Mesenchymal stem cell (in vitro differentiated cells and primary cell): ENCODE results near the gene E2F4.
A peak's percentile ranks its signal among the peaks of the same experiment; 100 is the strongest.

ENCODE experiments used
- DNase-seq: peaks from one replicate; pipeline ENCODE4 v3.0.0-alpha.2; 2013
- H2AFZ ChIP-seq: one replicate; pipeline ENCODE4 v1.6.1; 2013; ENCODE audit warnings: low read depth, mild to moderate bottlenecking, control low read depth, inconsistent platforms, low read length, moderate library complexity
- H2AK5ac ChIP-seq: 2 replicates; pipeline ENCODE4 v1.6.1; 2013; ENCODE audit warnings: low read length, moderate library complexity, mild to moderate bottlenecking, inconsistent platforms; ENCODE audit not compliant: severe bottlenecking
- H2BK120ac ChIP-seq: one replicate; pipeline ENCODE4 v1.6.1; 2013; ENCODE audit warnings: low read depth, mild to moderate bottlenecking, inconsistent platforms, low read length, moderate library complexity
- H2BK12ac ChIP-seq, 2 experiments: one replicate each; pipeline ENCODE4 v1.6.1; 2013; ENCODE audit warnings: inconsistent platforms in 2 of 2, low read length in 2 of 2, mild to moderate bottlenecking in 2 of 2, moderate library complexity in 2 of 2, control low read depth in 1 of 2
- H2BK15ac ChIP-seq: one replicate; pipeline ENCODE4 v1.6.1; 2013; ENCODE audit warnings: mild to moderate bottlenecking, low read depth, inconsistent platforms; ENCODE audit not compliant: poor library complexity, severe bottlenecking
- H2BK5ac ChIP-seq: 2 replicates; pipeline ENCODE4 v1.6.1; 2013; ENCODE audit warnings: low read depth, mild to moderate bottlenecking, low read length, control low read depth, inconsistent platforms; ENCODE audit not compliant: poor library complexity, severe bottlenecking
- H3K14ac ChIP-seq, 2 experiments: one replicate each; pipeline ENCODE4 v1.6.1; 2013; ENCODE audit warnings: inconsistent platforms in 2 of 2, low read length in 2 of 2, control low read depth in 1 of 2, mild to moderate bottlenecking in 1 of 2, moderate library complexity in 1 of 2
- H3K18ac ChIP-seq, 2 experiments: one replicate each; pipeline ENCODE4 v1.6.1; 2013; ENCODE audit warnings: inconsistent platforms in 2 of 2, low read length in 2 of 2, control low read depth in 1 of 2, low read depth in 1 of 2, mild to moderate bottlenecking in 1 of 2
- H3K23ac ChIP-seq, 2 experiments: one replicate each; pipeline ENCODE4 v1.6.1; 2013; ENCODE audit warnings: inconsistent platforms in 2 of 2, low read length in 2 of 2, mild to moderate bottlenecking in 2 of 2, moderate library complexity in 2 of 2, control low read depth in 1 of 2
- H3K27ac ChIP-seq: 2 replicates; pipeline ENCODE4 v1.5.1; 2013; ENCODE audit warnings: mild to moderate bottlenecking, moderate library complexity, low read length, control low read depth, inconsistent platforms; ENCODE audit not compliant: poor library complexity, severe bottlenecking
- H3K27me3 ChIP-seq, 2 experiments: 2 replicates each; pipeline versions ENCODE4 v1.6.1 to v1.7.0; 2013; ENCODE audit warnings: low read length in 2 of 2, mild to moderate bottlenecking in 2 of 2, moderate library complexity in 2 of 2, control low read depth in 1 of 2, inconsistent platforms in 1 of 2; ENCODE audit not compliant: control insufficient read depth in 1 of 2, insufficient read depth in 1 of 2
- H3K36me3 ChIP-seq, 2 experiments: 2 replicates each; pipeline versions ENCODE4 v1.6.1 to v1.7.0; 2013; ENCODE audit warnings: low read length in 2 of 2, control low read depth in 1 of 2, inconsistent platforms in 1 of 2, low read depth in 1 of 2, mild to moderate bottlenecking in 1 of 2; ENCODE audit not compliant: insufficient read depth in 2 of 2, control insufficient read depth in 1 of 2
- H3K4ac ChIP-seq, 2 experiments: one replicate each; pipeline ENCODE4 v1.6.1; 2013; ENCODE audit warnings: inconsistent platforms in 2 of 2, low read length in 2 of 2, mild to moderate bottlenecking in 2 of 2, moderate library complexity in 2 of 2, control low read depth in 1 of 2, low read depth in 1 of 2
- H3K4me1 ChIP-seq: 2 replicates; pipeline ENCODE4 v1.6.1; 2013; ENCODE audit warnings: low read depth, low read length, control low read depth; ENCODE audit not compliant: control insufficient read depth, insufficient read depth
- H3K4me2 ChIP-seq: 2 replicates; pipeline ENCODE4 v1.6.1; 2013; ENCODE audit warnings: low read length, mild to moderate bottlenecking, inconsistent platforms; ENCODE audit not compliant: poor library complexity, severe bottlenecking
- H3K4me3 ChIP-seq, 2 experiments: 2 replicates each; pipeline versions ENCODE4 v1.5.1 to v1.7.0; 2013; ENCODE audit warnings: low read length in 2 of 2, mild to moderate bottlenecking in 2 of 2, control low read depth in 1 of 2, low read depth in 1 of 2; ENCODE audit not compliant: insufficient read depth in 1 of 2
- H3K79me1 ChIP-seq: replicated peaks from 2 replicates; pipeline ENCODE4 v1.6.1; 2013; ENCODE audit warnings: mild to moderate bottlenecking, control low read depth, low read length, inconsistent platforms; ENCODE audit not compliant: poor library complexity, severe bottlenecking
- H3K9ac ChIP-seq: 2 replicates; pipeline ENCODE4 v1.7.0; 2013; ENCODE audit warnings: mild to moderate bottlenecking, low read length, moderate library complexity
- H3K9me3 ChIP-seq: 2 replicates; pipeline ENCODE4 v1.7.0; 2013; ENCODE audit warnings: mild to moderate bottlenecking, low read length; ENCODE audit not compliant: control insufficient read depth
- H4K8ac ChIP-seq: one replicate; pipeline ENCODE4 v1.6.1; 2013; ENCODE audit warnings: inconsistent platforms, mild to moderate bottlenecking, low read length, moderate library complexity
- H4K91ac ChIP-seq: one replicate; pipeline ENCODE4 v1.6.1; 2013; ENCODE audit warnings: mild to moderate bottlenecking, low read length, inconsistent platforms
- WGBS: methylation state at CpG from one replicate; pipeline ENCODE4 v1.1.7; 2013; ENCODE audit warnings: mixed read lengths; 5-methylcytosine and 5-hydroxymethylcytosine counted together

E2F4 gene

DNA sequence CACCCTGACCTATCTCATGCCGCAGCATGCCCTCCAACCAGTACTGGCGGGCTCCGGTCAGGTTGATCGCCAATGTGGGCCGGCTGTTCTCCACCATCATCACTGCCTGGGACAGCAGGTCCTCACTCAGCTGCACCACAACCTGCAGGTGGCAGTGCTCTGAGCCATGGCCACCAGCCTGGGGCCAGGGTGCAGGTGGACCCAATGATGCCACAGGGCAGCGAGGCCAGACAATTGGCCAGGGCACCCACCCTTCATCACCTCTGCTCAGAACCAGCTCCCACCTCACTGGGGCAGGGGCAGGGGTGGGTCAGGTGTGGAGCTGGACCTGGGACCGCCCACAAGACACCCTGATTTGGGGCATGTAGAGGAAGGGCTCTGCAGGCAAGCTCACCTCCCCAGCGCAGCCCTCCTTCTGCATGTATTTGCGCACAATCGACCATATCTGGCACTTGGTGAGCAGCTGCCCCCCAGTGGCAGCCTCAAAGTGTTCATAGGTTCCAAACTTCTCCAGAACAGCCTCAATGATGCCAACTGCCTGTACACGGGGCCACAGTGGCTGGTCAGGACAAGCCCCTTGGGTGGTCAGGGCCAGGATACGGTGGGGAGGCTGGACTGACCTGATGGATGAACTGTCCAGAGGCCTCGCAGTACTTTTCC is 12.4 kb upstream of the E2F4 start:
- H3K27ac ChIP-seq: no peak overlapping the region
- peaks cover 25% of the 10 kb centered on the region for H3K4me1 ChIP-seq
- H2BK12ac ChIP-seq: peak overlapping the region in 1 of 2 experiments; percentile 33
- DNase-seq: no peak
- H2AK5ac ChIP-seq: no peak overlapping the region
- H3K18ac ChIP-seq: no peak overlapping the region
- no peak overlapping the region for H4K91ac ChIP-seq
- no peak overlapping the region for H2BK120ac ChIP-seq
- no peaks in the 10 kb centered on the region for H3K9me3 ChIP-seq
- H3K4me2 ChIP-seq: no peak overlapping the region
- no peak overlapping the region for H3K4me3 ChIP-seq
- H3K23ac ChIP-seq: no peak overlapping the region
- no peaks in the 10 kb centered on the region for H3K27me3 ChIP-seq
- 94% methylated on average over 12 of the region's 13 CpGs for WGBS
- H2BK5ac ChIP-seq: no peak overlapping the region
- peak overlapping the region in 1 of 2 experiments; percentile 26 for H3K14ac ChIP-seq
- peaks cover 27% of the 10 kb centered on the region for H3K79me1 ChIP-seq
- H3K36me3 ChIP-seq: peaks cover 0 to 34% of the 10 kb centered on the region in 2 experiments
- H2BK15ac ChIP-seq: no peak overlapping the region
- H3K9ac ChIP-seq: no peak overlapping the region
- no peak overlapping the region for H4K8ac ChIP-seq
- no peak overlapping the region for H3K4ac ChIP-seq
- H2AFZ ChIP-seq: no peak overlapping the region

DNA sequence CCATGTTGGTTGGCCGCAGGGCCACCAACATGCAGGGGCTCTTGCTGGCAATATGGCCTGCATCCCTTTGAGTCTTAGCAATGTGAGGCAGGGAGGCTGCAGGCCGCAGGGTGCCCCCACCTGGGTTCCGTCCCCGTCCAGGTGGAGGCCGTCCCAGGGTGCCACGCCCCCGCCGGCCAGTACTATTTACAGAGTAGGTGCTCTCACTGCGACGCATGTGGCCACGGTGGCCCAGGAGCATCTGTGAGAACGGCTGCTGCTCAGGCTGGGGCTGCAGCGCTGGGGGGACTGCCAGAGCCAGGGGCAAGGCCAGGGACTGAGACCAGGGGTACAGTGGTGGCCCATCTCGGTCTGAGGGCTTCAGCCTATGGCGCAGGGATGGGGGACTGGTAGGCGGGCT is 11.8 kb upstream of the E2F4 start:
- no peak overlapping the region for H3K4me2 ChIP-seq
- no peak overlapping the region for H3K9ac ChIP-seq
- H3K79me1 ChIP-seq: peaks cover 27% of the 10 kb centered on the region
- WGBS: 94% methylated on average over 16 of the region's 16 CpGs
- H3K27me3 ChIP-seq: no peaks in the 10 kb centered on the region
- H2BK15ac ChIP-seq: no peak overlapping the region
- no peak for DNase-seq
- H3K18ac ChIP-seq: no peak overlapping the region
- no peaks in the 10 kb centered on the region for H3K9me3 ChIP-seq
- no peak overlapping the region for H3K4ac ChIP-seq
- H2BK120ac ChIP-seq: no peak overlapping the region
- no peak overlapping the region for H3K4me3 ChIP-seq
- no peak overlapping the region for H4K8ac ChIP-seq
- no peak overlapping the region for H2AFZ ChIP-seq
- H3K14ac ChIP-seq: no peak overlapping the region
- no peak overlapping the region for H3K27ac ChIP-seq
- H2BK5ac ChIP-seq: no peak overlapping the region
- peaks cover 0 to 28% of the 10 kb centered on the region in 2 experiments for H3K36me3 ChIP-seq
- no peak overlapping the region for H2AK5ac ChIP-seq
- H4K91ac ChIP-seq: no peak overlapping the region
- no peak overlapping the region for H3K23ac ChIP-seq
- H3K4me1 ChIP-seq: peaks cover 27% of the 10 kb centered on the region
- H2BK12ac ChIP-seq: no peak overlapping the region

GRCh38 chr16:67181346-67181745 is 10.6 kb upstream of the E2F4 start:
- Histone ChIP-seq H2BK5ac (no peak overlapping the region), H4K8ac (no peak overlapping the region), H3K27me3 (no peaks in the 10 kb centered on the region), H2BK12ac (no peak overlapping the region), H2AK5ac (no peak overlapping the region), H2AFZ (no peak overlapping the region), H3K9me3 (no peaks in the 10 kb centered on the region), H3K23ac (peak overlapping the region in 1 of 2 experiments; percentile 23), H3K4me2 (no peak overlapping the region), H3K4ac (no peak overlapping the region), H2BK120ac (no peak overlapping the region), H3K18ac (peak overlapping the region in 1 of 2 experiments; percentile 74), H3K27ac (no peak overlapping the region), H3K9ac (peak overlapping the region; percentile 43), H3K36me3 (peaks cover 0 to 21% of the 10 kb centered on the region in 2 experiments), H2BK15ac (no peak overlapping the region), H3K4me3 (peak overlapping the region in 1 of 2 experiments; percentile 63), H3K14ac (no peak overlapping the region), H4K91ac (no peak overlapping the region), H3K4me1 (peaks cover 32% of the 10 kb centered on the region), H3K79me1 (peaks cover 27% of the 10 kb centered on the region)
- WGBS: 44% methylated on average over 2 of the region's 2 CpGs
- peak; percentile 85 for DNase-seq

- Histone ChIP-seq H2AK5ac (no peak overlapping the region), H3K23ac (no peak overlapping the region), H4K91ac (no peak overlapping the region), H3K79me1 (peaks cover 27% of the 10 kb centered on the region), H3K4me3 (peak overlapping the region in 1 of 2 experiments; percentile 82), H2BK15ac (no peak overlapping the region), H3K9me3 (no peaks in the 10 kb centered on the region), H2BK5ac (no peak overlapping the region), H3K18ac (no peak overlapping the region), H3K4me1 (peaks cover 41% of the 10 kb centered on the region), H3K36me3 (peaks cover 0 to 15% of the 10 kb centered on the region in 2 experiments), H3K4me2 (no peak overlapping the region), H2BK12ac (no peak overlapping the region), H2AFZ (no peak overlapping the region), H3K9ac (peak overlapping the region; percentile 89), H4K8ac (no peak overlapping the region), H3K27me3 (no peaks in the 10 kb centered on the region), H2BK120ac (no peak overlapping the region), H3K14ac (no peak overlapping the region), H3K27ac (no peak overlapping the region), H3K4ac (no peak overlapping the region)
- 88% methylated on average over 2 of the region's 2 CpGs for WGBS
- peak; percentile 44 for DNase-seq
Measured at GRCh38 chr16:67182288-67182687, 9.7 kb upstream of the E2F4 start.
